PFSK-1 (cell line): ENCODE results near the gene FBP2.

Experiments used
- FOXP2 ChIP-seq: optimal IDR thresholded peaks from 2 replicates; pipeline ENCODE3; 2011; ENCODE audit warnings: borderline replicate concordance, control low read depth, inconsistent platforms; ENCODE audit not compliant: insufficient read depth; ENCODE audit errors: extremely low read length, extremely low read depth
- POLR2AphosphoS5 ChIP-seq: IDR thresholded peaks from 2 replicates; pipeline ENCODE4 v1.6.1; 2012; ENCODE audit warnings: low read depth, mild to moderate bottlenecking, control low read depth, low read length, moderate library complexity
- REST ChIP-seq, 2 experiments: IDR thresholded peaks; 2 replicates each; pipeline versions ENCODE4 v1.6.1 to v1.8.0; 2011 to 2012; ENCODE audit warnings: low read depth in 2 of 2, low read length in 2 of 2, control low read depth in 1 of 2, inconsistent platforms in 1 of 2, mild to moderate bottlenecking in 1 of 2, moderate library complexity in 1 of 2; ENCODE audit not compliant: insufficient read depth in 1 of 2
- SIN3A ChIP-seq: IDR thresholded peaks from 2 replicates; pipeline ENCODE4 v1.6.1; 2012; ENCODE audit warnings: mild to moderate bottlenecking, low read length, moderate library complexity, borderline replicate concordance; ENCODE audit not compliant: insufficient read depth
- TAF1 ChIP-seq: IDR thresholded peaks from 2 replicates; pipeline ENCODE4 v1.6.1; 2012; ENCODE audit warnings: low read length, control low read depth, borderline replicate concordance; ENCODE audit not compliant: insufficient read depth

Gene FBP2

GRCh38 chr9:94517254-94517653 is 76.4 kb downstream of the FBP2 start:
- TF ChIP-seq FOXP2 (no peak), REST (IDR thresholded peaks at IDR 0.05; ENCODE audit: insufficient read depth in 1 of 2, low read depth in 2 of 2, low read length in 2 of 2) (no peak), SIN3A (no peak), TAF1 (no peak), POLR2AphosphoS5 (no peak)

GRCh38 chr9:94514722-94515121 is 78.9 kb downstream of the FBP2 start:
- TF ChIP-seq TAF1 = no peak
- no peak for TF ChIP-seq REST (IDR thresholded peaks at IDR 0.05; ENCODE audit: insufficient read depth in 1 of 2, low read depth in 2 of 2, low read length in 2 of 2)
- TF ChIP-seq SIN3A = no peak
- no peak for TF ChIP-seq POLR2AphosphoS5
- TF ChIP-seq FOXP2 = no peak

GRCh38 chr9:94511955-94512265 is 81.7 kb downstream of the FBP2 start:
- TF ChIP-seq POLR2AphosphoS5 (no peak), TAF1 (no peak), SIN3A (no peak), REST (IDR thresholded peaks at IDR 0.05; ENCODE audit: insufficient read depth in 1 of 2, low read depth in 2 of 2, low read length in 2 of 2) (no peak), FOXP2 (no peak)

GRCh38 chr9:94511134-94511954 is 82.3 kb downstream of the FBP2 start:
- TF ChIP-seq TAF1 = no peak
- no peak for TF ChIP-seq FOXP2
- TF ChIP-seq SIN3A = no peak
- TF ChIP-seq REST (IDR thresholded peaks at IDR 0.05; ENCODE audit: insufficient read depth in 1 of 2, low read depth in 2 of 2, low read length in 2 of 2) = no peak
- TF ChIP-seq POLR2AphosphoS5 = no peak
